GM15510 (cell line): ENCODE measurements around the gene COL6A3.

Experiments
- POLR2A ChIP-seq: IDR thresholded peaks from 3 replicates; pipeline ENCODE4 v1.6.1; 2011; ENCODE audit warnings: borderline replicate concordance; ENCODE audit not compliant: insufficient read length; ENCODE audit errors: extremely low read depth

Gene COL6A3

GRCh38 chr2:237279012-237279768, 134.8 kb downstream of the COL6A3 start:
- no peak for TF ChIP-seq POLR2A

GRCh38 chr2:237278568-237278967, 135.4 kb downstream of the COL6A3 start:
- no peak for TF ChIP-seq POLR2A

- TF ChIP-seq POLR2A, result no peak
These were observed 137.1 kb downstream of the COL6A3 start for GRCh38 chr2:237276716-237277490.
